Measurements from ENCODE around the gene SNIP1.
A peak's percentile ranks its signal among the peaks of the same experiment; 100 is the strongest.
"Not testable (repeated sequence)": the region's sequence is repeated elsewhere in the genome, so short reads cannot be mapped to it uniquely, and the experiment has no call there.

SNIP1 gene

DNA sequence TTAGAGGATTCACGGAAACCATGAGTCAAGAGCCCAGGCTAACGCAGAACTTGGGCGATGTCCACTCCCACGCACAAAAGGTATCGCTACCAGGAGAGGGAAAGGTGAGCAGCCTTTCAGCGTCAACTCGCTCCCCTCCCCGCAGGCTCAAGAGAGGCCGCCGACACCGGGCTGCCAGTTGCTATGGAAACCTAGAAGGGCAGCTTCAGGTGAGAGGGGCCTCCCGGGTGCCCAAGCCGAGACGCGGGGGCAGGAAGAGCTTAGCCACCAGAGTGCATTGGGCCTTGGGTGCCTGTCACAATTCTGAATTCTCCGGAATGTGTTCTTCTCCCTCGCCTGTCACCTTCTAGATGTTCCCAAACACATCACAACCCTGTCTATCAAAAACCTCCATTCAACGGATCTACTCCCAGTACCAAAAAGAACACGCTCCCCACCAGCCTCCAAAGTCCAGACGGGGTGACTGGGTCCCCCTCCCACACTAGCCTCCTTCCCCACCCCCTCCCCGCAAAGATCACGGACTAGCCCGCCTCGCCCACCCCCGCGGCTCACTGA is 40.2 kb downstream of the SNIP1 start:
- no peak for DNase-seq (ENCODE audit: low read depth in 2 of 2)

DNA sequence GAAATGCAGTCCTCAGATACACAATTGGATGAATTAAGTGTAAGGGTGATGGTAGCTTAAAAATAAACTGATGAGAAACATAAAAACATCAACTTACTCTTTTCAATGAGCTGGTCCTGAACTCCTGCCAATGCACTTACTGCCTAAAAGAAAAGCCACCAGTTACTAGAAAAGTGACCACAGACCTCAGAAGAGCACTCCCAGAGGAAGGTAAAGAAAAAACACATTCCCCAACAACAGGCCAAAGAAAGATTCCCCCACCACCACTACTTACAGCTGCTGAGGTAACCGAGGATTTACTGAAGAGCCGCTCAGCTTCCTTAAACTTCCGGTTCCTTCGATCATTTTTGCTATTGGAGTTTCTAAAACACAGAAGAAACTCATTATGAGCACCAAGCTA is 44.9 kb downstream of the SNIP1 start:
- DNase-seq (ENCODE audit: low read depth in 2 of 2), result no peak

DNA sequence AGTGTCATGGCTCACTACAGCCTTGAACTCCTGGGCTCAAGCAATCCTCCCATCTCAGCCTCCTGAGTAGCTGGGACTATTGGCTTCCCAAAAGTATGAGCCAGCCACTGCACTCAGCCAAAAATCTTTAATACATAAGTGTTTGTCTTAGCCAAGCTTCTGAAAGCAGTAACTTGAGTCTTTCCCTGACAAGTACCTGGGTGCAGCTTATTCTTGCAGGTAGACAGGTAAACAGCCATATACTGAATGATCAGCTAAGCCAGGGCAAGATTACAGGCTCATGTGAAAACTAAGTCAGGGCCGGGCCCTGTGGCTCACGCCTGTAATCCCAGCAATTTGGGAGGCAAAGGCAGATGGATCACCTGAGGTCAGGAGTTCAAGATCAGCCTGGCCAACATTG is 47.4 kb downstream of the SNIP1 start:
- DNase-seq (ENCODE audit: low read depth in 2 of 2), result no peak

DNA sequence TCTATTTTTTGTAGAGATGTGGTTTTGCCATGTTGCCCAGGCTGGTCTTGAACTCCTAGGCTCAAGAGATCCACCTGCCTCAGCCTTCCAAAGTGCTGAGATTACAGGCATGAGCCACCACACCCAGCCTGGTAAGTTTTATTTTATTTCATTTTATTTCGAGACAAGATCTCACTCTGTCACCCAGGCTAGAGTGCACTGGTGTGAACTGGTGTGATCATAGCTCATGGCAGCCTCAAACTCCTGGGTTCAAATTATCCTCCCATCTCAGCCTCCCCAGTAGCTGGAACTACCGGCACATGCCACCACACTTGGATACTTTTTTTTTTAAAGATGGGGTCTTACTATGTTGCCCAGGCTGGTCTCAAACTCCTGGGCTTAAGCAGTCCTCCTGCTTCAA is 51.3 kb downstream of the SNIP1 start:
- DNase-seq (ENCODE audit: low read depth in 2 of 2), result not testable (repeated sequence)

GRCh38 chr1:37502104-37502503 is 52.0 kb downstream of the SNIP1 start:
- DNase-seq (ENCODE audit: low read depth in 2 of 2), result no peak

GRCh38 chr1:37501661-37502060 is 52.4 kb downstream of the SNIP1 start:
- DNase-seq (ENCODE audit: low read depth in 2 of 2), result no peak

DNA sequence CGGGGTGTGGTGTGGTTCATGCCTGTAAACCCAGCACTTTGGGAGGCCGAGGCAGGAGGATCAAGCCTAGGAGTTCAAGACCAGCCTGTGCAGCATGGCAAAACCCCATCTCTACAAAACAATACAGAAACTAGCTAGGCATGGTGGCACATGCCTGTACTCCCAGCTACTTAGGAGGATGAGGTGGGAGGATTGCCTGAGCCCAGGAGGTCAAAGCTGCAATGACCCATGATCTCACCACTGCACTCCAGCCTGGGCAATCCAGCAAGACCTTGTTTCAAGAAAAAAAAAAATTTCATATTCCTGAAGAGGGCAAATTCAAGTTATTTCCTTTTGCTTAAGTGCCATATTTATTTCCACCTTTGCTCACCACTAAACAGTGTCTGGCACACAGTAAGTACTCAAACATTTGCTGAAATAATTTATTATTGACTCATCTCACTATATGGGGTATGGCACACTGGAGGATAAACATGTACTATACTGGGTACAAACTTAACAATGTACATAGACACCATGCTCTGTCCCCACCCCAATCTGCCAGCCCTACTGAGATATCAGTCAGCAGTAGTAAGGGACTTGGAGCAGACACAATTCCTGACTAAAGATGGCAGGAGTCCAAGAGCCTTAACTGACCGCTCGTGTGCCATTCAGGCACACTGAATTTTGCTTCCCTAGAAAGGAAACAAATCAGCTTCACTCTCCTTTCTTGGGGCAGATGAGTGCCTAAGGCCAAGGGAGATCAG is 55.0 kb downstream of the SNIP1 start:
- no peak for DNase-seq (ENCODE audit: low read depth in 2 of 2)

GRCh38 chr1:37497832-37498231 is 56.3 kb downstream of the SNIP1 start:
- no peak for DNase-seq (ENCODE audit: low read depth in 2 of 2)

- no peak for DNase-seq (ENCODE audit: low read depth in 2 of 2)
Measured at GRCh38 chr1:37495875-37496274, 58.2 kb downstream of the SNIP1 start.

GRCh38 chr1:37493336-37494098 is 60.6 kb downstream of the SNIP1 start:
- DNase-seq (ENCODE audit: low read depth in 2 of 2), result no peak

- no peak for DNase-seq (ENCODE audit: low read depth in 2 of 2)
Measured at GRCh38 chr1:37487619-37487984, 66.5 kb downstream of the SNIP1 start.

- peak in 1 of 2 experiments; percentile 22 for DNase-seq (ENCODE audit: low read depth in 2 of 2)
Measured at GRCh38 chr1:37486680-37487618, 67.1 kb downstream of the SNIP1 start.

DNA sequence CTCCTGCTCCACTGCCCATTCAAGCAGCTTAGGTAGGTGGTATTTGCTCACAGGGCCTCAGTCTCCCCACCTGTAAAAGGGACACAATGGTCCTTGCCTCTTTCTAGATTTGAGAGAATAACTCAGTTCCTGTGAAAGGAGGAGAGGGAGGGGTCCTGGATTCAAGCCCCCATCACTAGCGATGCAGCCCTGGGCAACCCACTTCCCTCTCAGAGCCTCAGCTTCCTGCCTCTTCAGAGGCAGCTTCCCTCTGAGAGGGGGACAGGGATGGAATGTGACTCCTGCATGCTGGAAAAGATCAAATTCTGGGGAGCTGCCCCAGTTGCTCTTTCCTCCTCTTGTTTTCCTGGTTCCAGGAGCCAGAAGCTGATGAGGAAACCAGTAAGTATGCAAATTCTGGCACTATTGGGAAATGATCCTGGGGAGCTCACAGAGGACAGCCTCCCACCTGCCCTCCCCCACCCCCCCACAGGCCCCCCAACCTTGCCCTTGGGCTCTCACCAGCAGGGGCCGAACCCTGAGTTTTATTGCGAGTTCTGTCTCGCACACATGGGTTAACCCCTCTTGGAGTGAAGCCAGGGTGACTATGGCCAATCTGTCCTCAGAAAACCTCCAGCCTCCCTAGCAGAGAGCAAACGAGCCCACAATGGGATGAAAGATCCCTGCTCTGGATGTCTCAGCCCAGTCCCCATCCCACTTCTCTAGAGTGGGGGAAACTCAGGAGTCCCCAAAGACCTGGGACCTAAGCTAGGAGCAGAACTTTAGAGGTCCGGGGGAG is 68.0 kb downstream of the SNIP1 start:
- DNase-seq (ENCODE audit: low read depth in 2 of 2), result no peak
